Measurements from ENCODE around the gene PCDHGA6.

Gene PCDHGA6

DNA sequence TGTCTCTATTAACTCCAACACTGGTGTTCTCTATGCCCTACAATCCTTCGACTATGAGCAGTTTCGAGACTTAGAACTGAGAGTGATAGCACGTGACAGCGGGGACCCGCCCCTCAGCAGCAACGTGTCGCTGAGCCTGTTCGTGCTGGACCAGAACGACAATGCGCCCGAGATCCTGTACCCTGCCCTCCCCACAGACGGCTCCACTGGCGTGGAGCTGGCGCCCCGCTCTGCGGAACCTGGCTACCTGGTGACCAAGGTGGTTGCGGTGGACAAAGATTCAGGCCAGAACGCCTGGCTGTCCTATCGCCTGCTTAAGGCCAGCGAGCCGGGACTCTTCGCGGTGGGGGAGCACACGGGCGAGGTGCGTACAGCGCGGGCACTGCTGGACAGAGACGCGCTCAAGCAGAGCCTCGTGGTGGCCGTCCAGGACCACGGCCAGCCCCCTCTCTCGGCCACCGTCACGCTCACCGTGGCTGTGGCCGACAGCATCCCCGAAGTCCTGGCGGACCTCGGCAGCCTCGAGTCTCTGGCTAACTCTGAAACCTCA lies 49.1 kb downstream of the PCDHGA6 start:
- no peak for DNase-seq

DNA sequence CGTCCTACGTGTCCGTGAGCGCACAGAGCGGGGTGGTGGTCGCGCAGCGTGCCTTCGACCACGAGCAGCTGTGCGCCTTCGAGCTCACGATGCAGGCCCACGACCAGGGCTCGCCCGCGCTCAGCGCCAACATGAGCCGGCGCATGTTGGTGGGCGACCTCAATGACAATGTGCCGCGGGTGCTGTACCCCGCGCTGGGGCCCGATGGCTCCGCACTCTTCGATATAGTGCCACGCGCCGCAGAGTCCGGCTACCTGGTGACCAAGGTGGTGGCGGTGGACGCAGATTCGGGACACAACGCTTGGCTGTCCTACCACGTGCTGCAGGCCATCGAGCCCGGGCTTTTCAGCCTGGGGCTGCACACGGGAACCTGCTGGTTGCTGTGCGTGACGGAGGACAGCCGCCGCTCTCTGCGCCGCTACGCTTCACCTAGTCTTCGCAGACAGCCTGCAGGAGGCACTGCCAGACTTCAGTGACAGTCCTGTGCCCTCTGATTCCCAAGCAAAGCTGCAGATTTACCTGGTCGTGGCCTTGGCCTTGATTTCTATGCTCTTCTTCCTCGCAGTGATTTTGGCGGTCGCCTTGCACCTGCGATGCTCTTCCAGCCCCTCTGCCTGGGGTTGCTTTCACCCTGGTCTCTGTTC lies 54.2 kb downstream of the PCDHGA6 start:
- no peak for DNase-seq
